ENCODE data around the gene ZNF804B.

Gene ZNF804B

DNA sequence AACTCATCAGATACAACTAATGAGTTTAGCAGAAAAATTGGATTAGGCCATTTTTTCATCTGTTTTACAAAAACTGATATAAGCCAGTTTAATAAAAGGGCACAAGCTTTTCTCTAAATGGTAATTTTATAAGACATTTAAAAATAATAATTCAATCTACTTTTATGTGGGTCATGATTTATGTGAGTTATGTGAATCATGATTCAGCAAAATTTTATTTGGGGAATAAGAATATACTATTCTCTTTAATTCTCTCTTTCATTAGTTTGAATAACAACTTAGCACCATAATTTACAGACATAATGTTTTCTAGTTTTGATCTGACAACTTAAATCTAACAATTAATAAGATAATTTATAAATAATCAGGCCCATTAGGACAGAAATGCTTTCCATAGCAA lies 99.8 kb downstream of the ZNF804B start:
- no peak overlapping the region for H3K4me2 ChIP-seq (ENCODE audit: low read depth, low read length, poor library complexity, severe bottlenecking)
- no peaks in the 10 kb centered on the region for H3K27me3 ChIP-seq (ENCODE audit: insufficient read depth, low read length, poor library complexity, severe bottlenecking)
- H3F3A ChIP-seq (ENCODE audit: low read depth), result no peaks in the 10 kb centered on the region
- H3K9me3 ChIP-seq (ENCODE audit: insufficient read depth, low read depth, low read length), result no peaks in the 10 kb centered on the region
- H3K4me1 ChIP-seq (ENCODE audit: insufficient read depth, low read length, poor library complexity, severe bottlenecking), result no peaks in the 10 kb centered on the region
- H3K4me3 ChIP-seq (ENCODE audit: low read length, poor library complexity, severe bottlenecking), result no peak overlapping the region
- no peaks in the 10 kb centered on the region for H4K20me1 ChIP-seq (ENCODE audit: insufficient read depth, low read length, poor library complexity, severe bottlenecking)
- no peaks in the 10 kb centered on the region for H3K36me3 ChIP-seq (ENCODE audit: insufficient read depth, low read length)
- H3K9me2 ChIP-seq (replicated peaks; ENCODE audit: low read depth, low read length), result no peaks in the 10 kb centered on the region
- no peaks in the 10 kb centered on the region for H3K79me2 ChIP-seq (ENCODE audit: insufficient read depth, low read length)
- TF ChIP-seq, protein P1, sequence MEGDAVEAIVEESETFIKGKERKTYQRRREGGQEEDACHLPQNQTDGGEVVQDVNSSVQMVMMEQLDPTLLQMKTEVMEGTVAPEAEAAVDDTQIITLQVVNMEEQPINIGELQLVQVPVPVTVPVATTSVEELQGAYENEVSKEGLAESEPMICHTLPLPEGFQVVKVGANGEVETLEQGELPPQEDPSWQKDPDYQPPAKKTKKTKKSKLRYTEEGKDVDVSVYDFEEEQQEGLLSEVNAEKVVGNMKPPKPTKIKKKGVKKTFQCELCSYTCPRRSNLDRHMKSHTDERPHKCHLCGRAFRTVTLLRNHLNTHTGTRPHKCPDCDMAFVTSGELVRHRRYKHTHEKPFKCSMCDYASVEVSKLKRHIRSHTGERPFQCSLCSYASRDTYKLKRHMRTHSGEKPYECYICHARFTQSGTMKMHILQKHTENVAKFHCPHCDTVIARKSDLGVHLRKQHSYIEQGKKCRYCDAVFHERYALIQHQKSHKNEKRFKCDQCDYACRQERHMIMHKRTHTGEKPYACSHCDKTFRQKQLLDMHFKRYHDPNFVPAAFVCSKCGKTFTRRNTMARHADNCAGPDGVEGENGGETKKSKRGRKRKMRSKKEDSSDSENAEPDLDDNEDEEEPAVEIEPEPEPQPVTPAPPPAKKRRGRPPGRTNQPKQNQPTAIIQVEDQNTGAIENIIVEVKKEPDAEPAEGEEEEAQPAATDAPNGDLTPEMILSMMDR (conservative IDR thresholded peaks at IDR 0.05; ENCODE audit: low read length), result no peak
- no peak for TF ChIP-seq EZH2phosphoT487 (IDR thresholded peaks at IDR 0.05; ENCODE audit: borderline replicate concordance)
- no peak overlapping the region for H2AFZ ChIP-seq (ENCODE audit: low read length)
- H3K9ac ChIP-seq (ENCODE audit: low read depth, low read length, poor library complexity, severe bottlenecking), result no peak overlapping the region

DNA sequence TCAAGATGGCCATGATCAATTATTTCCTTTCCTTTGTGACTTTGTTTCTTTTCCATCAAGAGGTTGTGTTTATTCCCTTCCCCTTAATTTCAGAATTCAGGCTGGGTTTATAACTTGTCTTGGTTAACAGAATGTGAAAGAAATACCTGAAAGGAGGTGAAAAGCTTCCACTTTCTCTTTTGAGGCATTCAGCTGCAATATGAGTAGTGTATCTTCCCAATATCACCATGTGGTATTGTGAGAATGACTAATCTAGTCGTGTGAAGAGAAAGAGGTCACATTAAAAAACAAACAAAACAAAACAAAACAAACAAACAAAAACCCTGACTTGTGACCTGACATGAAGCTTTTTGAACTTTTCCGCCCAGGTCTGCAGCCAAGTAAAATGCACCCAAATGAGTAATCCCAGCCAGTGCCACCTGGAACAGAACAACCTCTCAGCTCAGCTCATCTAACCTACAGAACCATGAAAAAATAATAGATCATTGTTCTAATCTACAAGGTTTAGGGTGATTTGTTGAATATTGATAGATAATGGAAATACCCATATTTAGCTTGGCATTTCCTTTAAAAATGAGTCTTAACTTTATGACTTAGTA lies 106.9 kb downstream of the ZNF804B start:
- Histone ChIP-seq H2AFZ (ENCODE audit: low read length) (no peak overlapping the region), H3K4me2 (ENCODE audit: low read depth, low read length, poor library complexity, severe bottlenecking) (no peak overlapping the region), H3K9me2 (replicated peaks; ENCODE audit: low read depth, low read length) (no peaks in the 10 kb centered on the region), H3K36me3 (ENCODE audit: insufficient read depth, low read length) (no peaks in the 10 kb centered on the region), H3K9ac (ENCODE audit: low read depth, low read length, poor library complexity, severe bottlenecking) (no peak overlapping the region), H3K79me2 (ENCODE audit: insufficient read depth, low read length) (no peaks in the 10 kb centered on the region), H3K27me3 (ENCODE audit: insufficient read depth, low read length, poor library complexity, severe bottlenecking) (no peaks in the 10 kb centered on the region), H4K20me1 (ENCODE audit: insufficient read depth, low read length, poor library complexity, severe bottlenecking) (no peaks in the 10 kb centered on the region), H3F3A (ENCODE audit: low read depth) (no peaks in the 10 kb centered on the region), H3K9me3 (ENCODE audit: insufficient read depth, low read depth, low read length) (no peaks in the 10 kb centered on the region), H3K4me3 (ENCODE audit: low read length, poor library complexity, severe bottlenecking) (no peak overlapping the region), H3K4me1 (ENCODE audit: insufficient read depth, low read length, poor library complexity, severe bottlenecking) (no peaks in the 10 kb centered on the region)
- TF ChIP-seq, protein P1 (conservative IDR thresholded peaks at IDR 0.05; ENCODE audit: low read length), result no peak
- no peak for TF ChIP-seq EZH2phosphoT487 (IDR thresholded peaks at IDR 0.05; ENCODE audit: borderline replicate concordance)

DNA sequence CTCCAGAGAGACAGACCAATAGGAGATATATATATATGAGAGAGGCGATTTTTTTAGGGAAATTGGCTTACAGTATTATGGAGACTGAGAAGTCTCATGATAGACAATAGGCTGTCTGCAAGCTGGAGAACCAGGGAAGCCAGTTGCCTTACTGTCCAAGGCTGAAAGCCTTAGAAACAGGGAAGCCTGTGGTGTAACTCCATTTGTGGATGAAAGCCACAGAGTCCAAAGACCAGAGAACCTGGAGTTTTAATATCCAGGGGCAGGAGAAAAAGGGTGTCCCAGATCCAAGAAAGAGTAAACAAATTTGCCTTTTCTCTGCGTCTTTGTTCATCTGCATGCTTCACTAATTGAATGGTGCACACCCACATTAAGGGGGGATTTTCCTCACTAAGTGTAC lies 107.7 kb downstream of the ZNF804B start:
- H3F3A ChIP-seq (ENCODE audit: low read depth), result no peaks in the 10 kb centered on the region
- TF ChIP-seq EZH2phosphoT487 (IDR thresholded peaks at IDR 0.05; ENCODE audit: borderline replicate concordance), result no peak
- TF ChIP-seq, protein P1 (conservative IDR thresholded peaks at IDR 0.05; ENCODE audit: low read length), result no peak
- H3K9me3 ChIP-seq (ENCODE audit: insufficient read depth, low read depth, low read length), result no peaks in the 10 kb centered on the region
- H3K36me3 ChIP-seq (ENCODE audit: insufficient read depth, low read length), result no peaks in the 10 kb centered on the region
- no peak overlapping the region for H3K4me2 ChIP-seq (ENCODE audit: low read depth, low read length, poor library complexity, severe bottlenecking)
- H4K20me1 ChIP-seq (ENCODE audit: insufficient read depth, low read length, poor library complexity, severe bottlenecking), result no peaks in the 10 kb centered on the region
- no peaks in the 10 kb centered on the region for H3K9me2 ChIP-seq (replicated peaks; ENCODE audit: low read depth, low read length)
- H3K4me3 ChIP-seq (ENCODE audit: low read length, poor library complexity, severe bottlenecking), result no peak overlapping the region
- no peaks in the 10 kb centered on the region for H3K79me2 ChIP-seq (ENCODE audit: insufficient read depth, low read length)
- H3K4me1 ChIP-seq (ENCODE audit: insufficient read depth, low read length, poor library complexity, severe bottlenecking), result no peaks in the 10 kb centered on the region
- H2AFZ ChIP-seq (ENCODE audit: low read length), result no peak overlapping the region
- H3K27me3 ChIP-seq (ENCODE audit: insufficient read depth, low read length, poor library complexity, severe bottlenecking), result no peaks in the 10 kb centered on the region
- no peak overlapping the region for H3K9ac ChIP-seq (ENCODE audit: low read depth, low read length, poor library complexity, severe bottlenecking)

Measured in Loucy (cell line).